Psoas muscle (tissue), 8 donors: Measurements from ENCODE around the gene TMEM44. TPM values are rescaled to one million over a fixed set of nuclear protein-coding genes. Genes with fewer than 3 reads are reported as not detected.

ENCODE experiments used
- ATAC-seq, 4 donors: fragments of 200-7000 bp; cut with Tn5 transposase; one replicate each; pipeline ENCODE4 v1.9.1; 2020; ENCODE audit warnings: moderate library complexity in 3 of 4, mild to moderate bottlenecking in 2 of 4
- DNase-seq, 2 donors: peaks; one replicate each; pipeline ENCODE4 v3.0.0-alpha.2; 2020
- H3K27ac ChIP-seq: fragments of 200-600 bp; one replicate; pipeline ENCODE4 v1.8.0; 2022
- H3K27me3 ChIP-seq, 3 donors: fragments of 200-600 bp in 1 of 3; one replicate each; pipeline versions ENCODE4 v1.6.1 to v1.8.0; 2013 to 2022; ENCODE audit warnings: low read length in 2 of 3, mild to moderate bottlenecking in 2 of 3, moderate library complexity in 1 of 3; ENCODE audit not compliant: insufficient read depth in 3 of 3
- H3K36me3 ChIP-seq, 2 donors: fragments of 200-600 bp in 1 of 2; one replicate each; pipeline versions ENCODE4 v1.6.1 to v1.8.0; 2013 to 2022; ENCODE audit warnings: low read depth in 1 of 2, mild to moderate bottlenecking in 1 of 2, moderate library complexity in 1 of 2; ENCODE audit not compliant: insufficient read depth in 1 of 2
- H3K4me1 ChIP-seq: fragments of 200-600 bp; one replicate; pipeline ENCODE4 v1.8.0; 2022
- H3K4me3 ChIP-seq: fragments of 200-600 bp; one replicate; pipeline ENCODE4 v1.8.0; 2022; ENCODE audit warnings: mild to moderate bottlenecking
- H3K9me3 ChIP-seq: fragments of 200-600 bp; one replicate; pipeline ENCODE4 v1.8.0; 2022
- CTCF ChIP-seq: fragments of 200-600 bp; IDR thresholded peaks from one replicate; pipeline ENCODE4 v1.8.0; 2022; ENCODE audit warnings: antibody characterized with exemption
- WGBS, 3 donors: extraction: QIAGEN DNeasy Blood & Tissue Kit; methylation state at CpG; one replicate each; pipeline versions ENCODE4 v1.1.6 to v1.1.7; 2013; 5-methylcytosine and 5-hydroxymethylcytosine counted together
- intact Hi-C, 2 donors: fragments of 100-400 bp; cut with DNase I; formaldehyde crosslinking; loops; one replicate each; pipeline versions ENCODE4 v1.11.0 to v1.14.2; 2022
- polyA plus RNA-seq, 3 donors: library from polyadenylated mRNA; stranded (reverse); fragments of 200-250 nt; gene quantifications; one replicate each; pipeline ENCODE4 v1.2.3, GENCODE V29; 2013
- total RNA-seq, 4 donors: library from RNA; stranded (reverse); fragmentation: NEBNext Ultra II Directional in 2 of 4; extraction: Animal tissue kit (Norgen Biotek cat#: 25700) in 2 of 4; gene quantifications; one replicate each; pipeline versions ENCODE4 v1.2.1 to v1.2.4, GENCODE V29; 2021 to 2023
- donor health status: healthy with polysubstance abuse.
- donor health status: DM: no; HTN: no; CAD: no; lungs with moderate emphysema.
- donor health status: Bipolar disorder and iron deficiency.
- donor health status: healthy.
- donor health status: DM: yes; HTN: yes; CAD: no.
- donor health status: DM: no; HTN: no; CAD: no.
- donor health status: DM: no; HTN: no; CAD: no.
- donor health status: DM: yes; HTN: yes; CAD: no.

Gene TMEM44
- total and polyA plus RNA-seq, 7 donors: 2.0 to 4.4 (median 3.1) TPM

GRCh38 chr3:194672876-194673275 is 39.7 kb upstream of the TMEM44 start:
- WGBS, 3 donors: 43 to 58% (median 44%) methylated on average over 5 of the region's 5 CpGs
- Histone ChIP-seq H3K27me3 (no peaks in the 10 kb centered on the region), H3K9me3 (no peaks in the 10 kb centered on the region), H3K4me3 (peak overlapping the region; percentile 83), H3K4me1 (peaks cover 29% of the 10 kb centered on the region), H3K36me3 (peaks cover 2 to 24% of the 10 kb centered on the region in 2 donors), H3K27ac (peak overlapping the region; percentile 84)
- no peak for DNase-seq
- TF ChIP-seq CTCF: no peak
- intact Hi-C loops: loop anchor here in 1 of 2 donors (5.0 kb wide), 1 partner anchor 859 kb away; no protein-coding TSS in a partner anchor
- peak in 2 of 4 donors; percentile 14 to 16 for ATAC-seq

GRCh38 chr3:194671900-194672808 is 38.9 kb upstream of the TMEM44 start, which contains the start of gene LSG1:
Gene LSG1, minus strand, starts transcription at chr3:194672191. Its CDS starts 29 bp downstream, at chr3:194672162.
- DNase-seq: peak; percentile 92 to 96
- peak within 1 kb of the TSS; percentile 83 for H3K4me3 ChIP-seq
- 0% methylated on average over 57 of the region's 57 CpGs for WGBS, 3 donors
- no peak for TF ChIP-seq CTCF
- ATAC-seq: peak; percentile 96 to 97 (median 96)
- peak within 1 kb of the TSS; percentile 84 for H3K27ac ChIP-seq
- peaks cover 2 to 25% of the 10 kb centered on the region in 2 donors for H3K36me3 ChIP-seq
- H3K9me3 ChIP-seq: no peaks in the 10 kb centered on the region
- intact Hi-C loops: loop anchor here in 1 of 2 donors (5.0 kb wide), 1 partner anchor 860 kb away; no protein-coding TSS in a partner anchor
- peaks cover 29% of the 10 kb centered on the region for H3K4me1 ChIP-seq
- H3K27me3 ChIP-seq: no peaks in the 10 kb centered on the region

GRCh38 chr3:194671511-194671899 is 38.3 kb upstream of the TMEM44 start:
- Histone ChIP-seq H3K36me3 (peaks cover 2 to 30% of the 10 kb centered on the region in 2 donors), H3K4me1 (peaks cover 29% of the 10 kb centered on the region), H3K27me3 (no peaks in the 10 kb centered on the region), H3K27ac (peak overlapping the region; percentile 84), H3K4me3 (peak overlapping the region; percentile 83), H3K9me3 (no peaks in the 10 kb centered on the region)
- intact Hi-C loops: loop anchor here in 1 of 2 donors (5.0 kb wide), 1 partner anchor 861 kb away; no protein-coding TSS in a partner anchor
- ATAC-seq (peak in 2 of 4 donors; percentile 3 to 33), DNase-seq (no peak)
- WGBS, 3 donors: 0 to 1% (median 1%) methylated on average over 5 of the region's 5 CpGs
- peak; percentile 49 for TF ChIP-seq CTCF

- TF ChIP-seq CTCF: no peak
- H3K27me3 ChIP-seq: no peaks in the 10 kb centered on the region
- H3K36me3 ChIP-seq: peaks cover 4 to 67% of the 10 kb centered on the region in 2 donors
- intact Hi-C loops: no loop called here
- no peak overlapping the region for H3K27ac ChIP-seq
- H3K4me3 ChIP-seq: no peak overlapping the region
- H3K9me3 ChIP-seq: no peaks in the 10 kb centered on the region
- H3K4me1 ChIP-seq: peaks cover 14% of the 10 kb centered on the region
- no peak for DNase-seq
- 72 to 81% (median 78%) methylated on average over 7 of the region's 7 CpGs for WGBS, 3 donors
- ATAC-seq: no peak
These were observed 34.1 kb upstream of the TMEM44 start for GRCh38 chr3:194667363-194667762.
